Central memory CD4-positive, alpha-beta T cell (primary cell): ENCODE results near the gene CEP41.
"Not testable (repeated sequence)": the region's sequence is repeated elsewhere in the genome, so short reads cannot be mapped to it uniquely, and the experiment has no call there.

Experiments
- DNase-seq: peaks from one replicate; pipeline ENCODE4 v3.0.0; 2022

Gene CEP41

GRCh38 chr7:130387306-130387627 is 53.5 kb downstream of the CEP41 start:
- no peak for DNase-seq

- DNase-seq: no peak
Measured at GRCh38 chr7:130386876-130387275, 53.9 kb downstream of the CEP41 start.

- no peak for DNase-seq
Measured at GRCh38 chr7:130385600-130386066, 55.2 kb downstream of the CEP41 start.

- no peak for DNase-seq
Measured at GRCh38 chr7:130384841-130385599, 55.8 kb downstream of the CEP41 start.

DNA sequence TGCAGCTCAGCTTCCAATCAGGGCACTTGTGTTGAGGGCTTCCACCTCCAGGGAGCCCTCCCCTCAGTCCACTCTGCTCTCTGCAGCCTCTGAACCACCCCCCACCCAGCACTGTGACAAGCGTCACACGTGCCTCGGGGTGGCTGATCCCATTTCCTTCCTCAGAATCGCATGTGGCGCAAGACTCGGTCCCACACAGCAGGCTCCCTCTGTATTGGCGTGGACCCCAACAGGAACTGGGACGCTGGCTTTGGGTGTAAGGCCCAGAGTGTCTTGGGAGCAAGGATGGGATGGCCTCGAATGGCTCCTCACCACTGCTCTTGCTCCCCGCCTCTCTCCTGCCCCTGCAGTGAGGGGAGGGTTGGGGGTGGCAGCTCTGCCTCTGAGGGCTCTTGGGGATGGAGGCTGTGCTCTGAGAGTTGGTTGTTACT is 56.4 kb downstream of the CEP41 start:
- no peak for DNase-seq

GRCh38 chr7:130383187-130383980 is 57.4 kb downstream of the CEP41 start:
- DNase-seq: no peak

- no peak for DNase-seq
Measured at GRCh38 chr7:130381468-130382312, 59.1 kb downstream of the CEP41 start.

- DNase-seq: no peak
Measured at GRCh38 chr7:130380861-130381455, 59.9 kb downstream of the CEP41 start.

GRCh38 chr7:130379921-130380860 is 60.6 kb downstream of the CEP41 start, which contains the start of gene CPA1:
Gene CPA1, plus strand, starts transcription at chr7:130380494. Its CDS starts 27 bp downstream, at chr7:130380521.
- no peak for DNase-seq

- no peak for DNase-seq
Measured at GRCh38 chr7:130379532-130379920, 61.3 kb downstream of the CEP41 start.

- DNase-seq: no peak
Measured at GRCh38 chr7:130379019-130379418, 61.8 kb downstream of the CEP41 start.

- DNase-seq: no peak
Measured at GRCh38 chr7:130377178-130377577, 63.6 kb downstream of the CEP41 start.

GRCh38 chr7:130376461-130376860 is 64.4 kb downstream of the CEP41 start:
- DNase-seq: not testable (repeated sequence)

DNA sequence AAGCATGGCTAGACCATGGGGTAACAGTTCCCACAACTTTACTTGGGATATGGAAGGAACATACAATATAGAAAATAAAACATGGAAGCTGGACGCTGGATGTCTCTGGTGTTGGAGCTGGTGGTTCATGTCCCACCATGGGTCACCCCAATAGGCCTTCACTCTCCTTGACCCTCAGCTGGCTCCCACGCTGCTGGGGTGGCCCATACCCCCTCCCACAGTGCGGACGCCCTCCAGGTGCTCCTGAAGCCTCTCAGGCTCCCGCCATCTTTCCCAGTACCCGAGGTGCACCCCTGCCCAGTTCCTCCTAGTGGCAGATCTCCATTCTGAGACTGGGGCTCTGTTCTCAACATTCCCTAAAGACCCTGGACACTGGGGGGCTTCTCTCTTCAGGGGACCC is 66.3 kb downstream of the CEP41 start:
- no peak for DNase-seq

DNA sequence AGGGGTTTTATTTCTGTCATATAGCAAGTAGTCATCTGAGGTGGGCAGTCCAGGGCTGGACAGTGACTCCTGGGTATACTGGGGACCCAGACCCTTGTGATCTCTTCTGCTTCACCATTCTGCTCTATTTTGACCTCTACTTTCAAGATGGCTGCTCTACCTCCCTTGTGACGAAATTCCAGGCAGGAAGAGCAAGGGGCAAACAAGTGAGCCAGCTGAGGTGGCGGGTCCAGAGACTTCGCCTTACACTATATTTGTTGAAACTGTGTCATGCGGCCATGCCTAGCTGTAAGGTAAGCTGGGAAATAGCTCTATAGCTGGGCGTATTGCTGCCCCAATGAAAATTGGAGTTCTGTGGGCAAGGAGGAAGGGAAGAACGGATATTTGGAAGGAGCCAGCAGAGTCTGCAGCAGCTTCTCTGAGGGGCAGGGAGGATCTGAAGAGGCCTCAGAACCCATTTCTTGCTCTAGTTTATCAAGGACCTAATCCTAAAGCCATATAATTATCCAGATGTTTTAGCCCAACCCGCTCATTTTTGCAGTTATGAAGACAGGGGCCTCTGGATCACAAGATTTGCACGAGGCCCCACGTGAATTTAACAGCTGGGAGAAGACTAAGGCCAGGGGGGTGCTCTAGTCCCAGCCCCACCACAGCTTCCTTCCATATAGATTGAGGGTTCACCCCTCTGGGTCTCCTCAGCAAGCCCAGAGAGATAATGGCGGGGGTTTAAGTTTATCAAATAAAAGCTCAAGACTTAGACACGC is 68.2 kb downstream of the CEP41 start:
- no peak for DNase-seq

GRCh38 chr7:130371046-130371445 is 69.8 kb downstream of the CEP41 start:
- no peak for DNase-seq

GRCh38 chr7:130369831-130370550 is 70.8 kb downstream of the CEP41 start:
- DNase-seq: no peak

DNA sequence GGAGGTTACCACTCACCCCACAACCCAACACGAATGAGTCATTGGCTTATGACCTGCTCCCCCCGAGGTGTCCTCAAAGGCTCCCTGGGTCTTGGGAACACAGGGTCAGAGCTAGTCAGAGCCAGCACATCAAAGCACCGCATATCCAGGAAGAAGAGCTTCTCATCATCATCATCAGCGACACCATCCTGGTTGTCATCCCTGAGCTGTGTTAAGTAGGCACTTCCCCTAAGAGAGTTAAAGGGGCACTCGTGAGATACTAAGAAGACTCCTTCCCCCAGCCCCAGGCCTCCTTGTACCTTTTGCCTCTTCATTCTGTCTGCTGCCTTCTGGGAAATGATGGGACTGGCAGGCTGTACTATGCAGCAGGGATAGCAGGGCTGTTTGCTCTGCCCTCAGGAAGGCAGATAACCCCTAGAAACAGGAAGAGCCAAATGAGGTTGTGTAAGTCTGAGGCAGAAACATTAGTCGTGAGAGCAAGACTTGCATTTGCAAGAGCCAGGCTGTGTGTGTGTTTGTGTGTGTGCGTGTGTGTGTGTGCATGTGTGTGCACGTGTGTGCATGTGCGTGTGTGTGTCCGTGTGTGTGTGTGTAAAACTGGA is 71.6 kb downstream of the CEP41 start:
- no peak for DNase-seq
